ENCODE results near the gene NCOA7. TPM values are rescaled to one million over a fixed set of nuclear protein-coding genes. Genes with fewer than 3 reads are reported as not detected.

NCOA7 gene
- total RNA-seq, 4 donors from 2014 or later, result 16.7 to 28.3 (median 21.2) TPM

GRCh38 chr6:125797120-125797885 is 6.5 kb downstream of the NCOA7 start:
- H3K27ac ChIP-seq, result no peak overlapping the region
- in situ Hi-C loops (cut with MboI; ENCODE audit: low pct_ligation_motif_present in 1 of 4, low pct_unique_long_range_greater_than_20kb in 1 of 4, low sequenced_read_pairs in 3 of 4) (loop anchor here in 1 of 4 donors (25.0 kb wide), 1 partner anchor 165 kb away; the partner anchor contains the start of gene HINT3), intact Hi-C loops (cut with DNase I; ENCODE audit: low total_unique reads) (no loop called here)
- no peaks in the 10 kb centered on the region for H3K9me3 ChIP-seq
- no peaks in the 10 kb centered on the region for H3K36me3 ChIP-seq
- DNase-seq, result no peak
- no peak overlapping the region for H3K4me3 ChIP-seq
- no peak for TF ChIP-seq EP300 (IDR thresholded peaks at IDR 0.05; ENCODE audit: low read depth)
- no peak for TF ChIP-seq POLR2A (IDR thresholded peaks at IDR 0.05)
- TF ChIP-seq CTCF (IDR thresholded peaks at IDR 0.05), result no peak
- no peak for TF ChIP-seq POLR2AphosphoS5 (IDR thresholded peaks at IDR 0.05)
- H3K27me3 ChIP-seq, result no peaks in the 10 kb centered on the region
- H3K4me1 ChIP-seq, result no peaks in the 10 kb centered on the region
- WGBS, 2 donors (ENCODE audit: low coverage in 1 of 2), result 86 to 87% methylated on average over 2 to 3 of the region's 3 CpGs

GRCh38 chr6:125797886-125798444 is 7.2 kb downstream of the NCOA7 start:
- DNase-seq, result no peak
- H3K27ac ChIP-seq, result no peak overlapping the region
- intact Hi-C loops (cut with DNase I; ENCODE audit: low total_unique reads), result no loop called here
- H3K9me3 ChIP-seq, result no peaks in the 10 kb centered on the region
- H3K27me3 ChIP-seq, result no peaks in the 10 kb centered on the region
- H3K4me3 ChIP-seq, result no peak overlapping the region
- TF ChIP-seq POLR2A (IDR thresholded peaks at IDR 0.05) (no peak), CTCF (IDR thresholded peaks at IDR 0.05) (no peak), POLR2AphosphoS5 (IDR thresholded peaks at IDR 0.05) (no peak), EP300 (IDR thresholded peaks at IDR 0.05; ENCODE audit: low read depth) (no peak)
- in situ Hi-C loops (cut with MboI; ENCODE audit: low pct_ligation_motif_present in 1 of 4, low pct_unique_long_range_greater_than_20kb in 1 of 4, low sequenced_read_pairs in 3 of 4), result loop anchor here in 1 of 4 donors (25.0 kb wide), 1 partner anchor 164 kb away; the partner anchor contains the start of gene HINT3
- no peaks in the 10 kb centered on the region for H3K4me1 ChIP-seq
- 87% methylated on average over 3 of the region's 3 CpGs; no CpG with 5 or more reads in 1 of the 2 donors for WGBS, 2 donors (ENCODE audit: low coverage in 1 of 2)
- H3K36me3 ChIP-seq, result no peaks in the 10 kb centered on the region

GRCh38 chr6:125798734-125799508 is 8.2 kb downstream of the NCOA7 start:
- no peak for DNase-seq
- Histone ChIP-seq H3K9me3 (no peaks in the 10 kb centered on the region), H3K4me3 (no peak overlapping the region), H3K4me1 (no peaks in the 10 kb centered on the region), H3K27me3 (no peaks in the 10 kb centered on the region), H3K36me3 (no peaks in the 10 kb centered on the region), H3K27ac (no peak overlapping the region)
- TF ChIP-seq CTCF (IDR thresholded peaks at IDR 0.05) (no peak), POLR2A (IDR thresholded peaks at IDR 0.05) (no peak), POLR2AphosphoS5 (IDR thresholded peaks at IDR 0.05) (no peak), EP300 (IDR thresholded peaks at IDR 0.05; ENCODE audit: low read depth) (no peak)
- 60 to 90% methylated on average over 2 to 5 of the region's 5 CpGs for WGBS, 2 donors (ENCODE audit: low coverage in 1 of 2)
- intact Hi-C loops (cut with DNase I; ENCODE audit: low total_unique reads), result no loop called here
- in situ Hi-C loops (cut with MboI; ENCODE audit: low pct_ligation_motif_present in 1 of 4, low pct_unique_long_range_greater_than_20kb in 1 of 4, low sequenced_read_pairs in 3 of 4), result loop anchor here in 1 of 4 donors (25.0 kb wide), 1 partner anchor 163 kb away; the partner anchor contains the start of gene HINT3

- Histone ChIP-seq H3K27ac (peak overlapping the region in 1 of 4 donors; percentile 18), H3K9me3 (no peaks in the 10 kb centered on the region), H3K4me1 (no peaks in the 10 kb centered on the region), H3K36me3 (no peaks in the 10 kb centered on the region), H3K27me3 (no peaks in the 10 kb centered on the region), H3K4me3 (no peak overlapping the region)
- no peak for DNase-seq
- TF ChIP-seq EP300 (IDR thresholded peaks at IDR 0.05; ENCODE audit: low read depth) (no peak), POLR2AphosphoS5 (IDR thresholded peaks at IDR 0.05) (no peak), POLR2A (IDR thresholded peaks at IDR 0.05) (no peak), CTCF (IDR thresholded peaks at IDR 0.05) (no peak)
- in situ Hi-C loops (cut with MboI; ENCODE audit: low pct_ligation_motif_present in 1 of 4, low pct_unique_long_range_greater_than_20kb in 1 of 4, low sequenced_read_pairs in 3 of 4), result no loop called here
- WGBS, 2 donors (ENCODE audit: low coverage in 1 of 2), result 85 to 88% methylated on average over 1 to 2 of the region's 2 CpGs
- intact Hi-C loops (cut with DNase I; ENCODE audit: low total_unique reads), result no loop called here
Measured at GRCh38 chr6:125802383-125802782, 11.6 kb downstream of the NCOA7 start.
